HEK293T (cell line): Measurements from ENCODE around the gene CAMK2B.

Source experiments
- CTCF ChIA-PET: fragments of 350-600 bp; formaldehyde crosslinking; extraction: SDS; loops from one replicate; lab custom pipeline; 2021; ENCODE audit warnings: antibody characterized with exemption, inconsistent platforms; lab: Yijun Ruan, JAX
- POLR2A ChIA-PET: fragments of 350-600 bp; formaldehyde crosslinking; extraction: SDS; loops from one replicate; lab custom pipeline; 2020; ENCODE audit warnings: antibody characterized with exemption, inconsistent platforms; lab: Yijun Ruan, JAX
- DNase-seq: peaks from one replicate; pipeline ENCODE4 v3.0.0; 2012; ENCODE audit warnings: mixed read lengths; ENCODE audit errors: extremely low spot score
- ARNT ChIP-seq: fragments of 450-650 bp; IDR thresholded peaks from 2 replicates; pipeline ENCODE4 v1.6.1; 2017; ENCODE audit warnings: mild to moderate bottlenecking
- BHLHE40 ChIP-seq: fragments of 450-650 bp; IDR thresholded peaks from 2 replicates; pipeline ENCODE4 v1.6.1; 2016; ENCODE audit warnings: mild to moderate bottlenecking, moderate library complexity, borderline replicate concordance
- CTBP1 ChIP-seq: fragments of 450-650 bp; IDR thresholded peaks from 2 replicates; pipeline ENCODE4 v1.6.1; 2016; ENCODE audit warnings: borderline replicate concordance
- ELF4 ChIP-seq: fragments of 450-650 bp; IDR thresholded peaks from 2 replicates; pipeline ENCODE4 v1.6.1; 2017; ENCODE audit warnings: antibody characterized with exemption
- FOXA1 ChIP-seq: fragments of 450-650 bp; IDR thresholded peaks from 2 replicates; pipeline ENCODE4 v1.6.1; 2016; ENCODE audit warnings: mild to moderate bottlenecking
- FOXK2 ChIP-seq: fragments of 450-650 bp; IDR thresholded peaks from 2 replicates; pipeline ENCODE4 v1.6.1; 2016; ENCODE audit warnings: mild to moderate bottlenecking
- FOXM1 ChIP-seq: fragments of 450-650 bp; IDR thresholded peaks from 2 replicates; pipeline ENCODE4 v1.6.1; 2017; ENCODE audit warnings: mild to moderate bottlenecking, borderline replicate concordance
- HDGF ChIP-seq: fragments of 450-650 bp; IDR thresholded peaks from 2 replicates; pipeline ENCODE4 v1.6.1; 2017; ENCODE audit warnings: antibody characterized with exemption, borderline replicate concordance
- L3MBTL2 ChIP-seq: fragments of 450-650 bp; conservative IDR thresholded peaks from 2 replicates; pipeline ENCODE4 v1.6.1; 2016; ENCODE audit warnings: mild to moderate bottlenecking
- LEF1 ChIP-seq: fragments of 450-650 bp; IDR thresholded peaks from 2 replicates; pipeline ENCODE4 v1.6.1; 2017; ENCODE audit warnings: mild to moderate bottlenecking, borderline replicate concordance
- NFRKB ChIP-seq: fragments of 450-650 bp; IDR thresholded peaks from 2 replicates; pipeline ENCODE4 v1.6.1; 2016; ENCODE audit warnings: mild to moderate bottlenecking, moderate library complexity
- PKNOX1 ChIP-seq: fragments of 450-650 bp; IDR thresholded peaks from 2 replicates; pipeline ENCODE4 v1.6.1; 2016
- SP1 ChIP-seq: fragments of 450-650 bp; IDR thresholded peaks from 2 replicates; pipeline ENCODE4 v1.6.1; 2017
- SUZ12 ChIP-seq: fragments of 450-650 bp; IDR thresholded peaks from 2 replicates; pipeline ENCODE4 v1.6.1; 2016; ENCODE audit warnings: mild to moderate bottlenecking
- TARDBP ChIP-seq: fragments of 450-650 bp; IDR thresholded peaks from 2 replicates; pipeline ENCODE4 v1.6.1; 2016
- ZNF384 ChIP-seq: fragments of 450-650 bp; IDR thresholded peaks from 2 replicates; pipeline ENCODE4 v1.6.1; 2016

Gene CAMK2B

GRCh38 chr7:44308596-44309270 lies 16.7 kb downstream of the CAMK2B start:
- ChIA-PET POLR2A (no interaction called here), CTCF (no interaction called here)
- no peak for TF ChIP-seq TARDBP
- no peak for TF ChIP-seq FOXA1
- no peak for TF ChIP-seq LEF1
- TF ChIP-seq HDGF, result no peak
- no peak for TF ChIP-seq ELF4
- TF ChIP-seq NFRKB, result no peak
- no peak for TF ChIP-seq ARNT
- no peak for TF ChIP-seq PKNOX1
- no peak for TF ChIP-seq CTBP1
- DNase-seq, result no peak

DNA sequence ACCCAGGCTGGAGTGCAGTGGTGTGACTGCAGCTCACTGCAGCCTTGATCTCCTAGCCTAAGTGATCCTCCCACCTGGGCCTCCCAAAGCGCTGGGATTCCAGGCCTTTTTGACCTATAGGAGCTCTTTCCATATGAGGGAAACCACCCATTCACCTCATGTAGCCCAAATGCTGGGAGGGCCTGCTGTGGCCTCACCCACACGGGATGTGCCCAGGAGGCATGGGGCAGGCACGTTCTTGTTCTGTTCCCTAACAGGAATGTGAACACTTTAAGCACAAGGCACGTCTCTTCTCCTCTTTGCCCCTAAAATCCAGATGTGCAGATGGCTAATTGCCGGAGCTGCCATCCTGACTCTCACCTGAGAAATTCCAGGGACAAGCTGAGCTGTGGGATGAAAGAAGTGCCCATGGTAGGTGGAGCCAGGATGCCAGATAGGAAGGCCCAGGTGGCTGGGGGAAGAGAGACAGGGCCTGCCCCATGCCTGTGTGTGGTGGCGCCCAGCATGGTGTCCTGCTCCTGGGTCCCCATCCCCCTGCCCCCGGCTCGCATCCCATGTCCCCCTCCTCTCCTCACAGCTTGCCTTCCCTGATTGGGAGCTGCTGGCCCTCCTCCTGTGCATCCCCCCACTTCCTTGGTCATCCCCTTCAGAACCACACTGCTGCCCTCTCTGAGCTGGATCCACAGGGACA lies 17.3 kb downstream of the CAMK2B start:
- ChIA-PET CTCF (interaction anchor here (0.6 to 0.7 kb wide), 2 partner anchors 96 to 578 kb away, joined by 3 read pairs; no protein-coding TSS in a partner anchor), POLR2A (no interaction called here)
- DNase-seq, result no peak

GRCh38 chr7:44307301-44307900 lies 18.0 kb downstream of the CAMK2B start:
- DNase-seq, result no peak
- ChIA-PET POLR2A (no interaction called here), CTCF (interaction anchor here (0.6 to 0.7 kb wide), 2 partner anchors 95 to 579 kb away, joined by 3 read pairs; no protein-coding TSS in a partner anchor)
- no peak for TF ChIP-seq FOXK2
- no peak for TF ChIP-seq SUZ12
- TF ChIP-seq BHLHE40, result no peak
- no peak for TF ChIP-seq FOXM1
- no peak for TF ChIP-seq PKNOX1
- no peak for TF ChIP-seq SP1
- TF ChIP-seq LEF1, result no peak
- no peak for TF ChIP-seq ZNF384

More for the DNA sequence above, 17.3 kb downstream of the CAMK2B start:
- TF ChIP-seq ARNT, result no peak
- TF ChIP-seq FOXM1, result no peak
- no peak for TF ChIP-seq PKNOX1
- TF ChIP-seq FOXA1, result no peak
- no peak for TF ChIP-seq HDGF
- no peak for TF ChIP-seq ELF4
- no peak for TF ChIP-seq BHLHE40
- no peak for TF ChIP-seq SUZ12
- TF ChIP-seq ZNF384, result no peak
- no peak for TF ChIP-seq NFRKB
- TF ChIP-seq TARDBP, result no peak
- TF ChIP-seq LEF1, result no peak
- no peak for TF ChIP-seq SP1
- no peak for TF ChIP-seq CTBP1
- no peak for TF ChIP-seq L3MBTL2
- TF ChIP-seq FOXK2, result no peak

DNA sequence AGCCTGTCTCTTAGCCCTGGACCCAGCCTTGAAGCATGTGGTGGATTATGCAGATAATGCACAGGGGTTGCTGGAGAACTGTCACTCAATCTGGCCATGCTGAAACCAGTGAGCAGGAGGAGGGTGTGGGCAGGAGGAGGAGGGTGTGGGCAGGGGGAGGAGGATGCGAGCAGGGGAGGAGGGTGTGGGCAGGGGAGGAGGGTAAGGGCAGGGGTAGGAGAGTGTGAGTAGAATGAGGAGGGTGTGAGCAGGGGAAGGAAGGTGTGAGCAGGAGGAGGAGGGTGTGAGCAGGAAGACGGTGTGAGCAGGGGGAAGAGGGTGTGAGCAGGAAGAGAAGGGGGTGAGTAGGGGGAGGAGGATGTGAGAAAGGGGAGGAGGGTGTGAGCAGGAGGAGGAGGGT lies 18.8 kb downstream of the CAMK2B start:
- CTCF ChIA-PET, result no interaction called here
- DNase-seq, result no peak
- POLR2A ChIA-PET, result no interaction called here
- TF ChIP-seq PKNOX1 (no peak), FOXK2 (no peak), NFRKB (no peak), SUZ12 (no peak), L3MBTL2 (no peak), FOXM1 (no peak), CTBP1 (no peak), HDGF (no peak), LEF1 (no peak), ELF4 (no peak), ARNT (no peak), SP1 (no peak), ZNF384 (no peak)
